ENCODE data around the gene DNAJC25. TPM values are rescaled to one million over a fixed set of nuclear protein-coding genes. Genes with fewer than 3 reads are reported as not detected.

The DNAJC25 gene
- total and polyA plus RNA-seq, 2 of the 13 experiments (the other 11 are each of a cell fraction or from before 2014, with no cell fraction given) = 5.7 to 10.2 TPM

GRCh38 chr9:111622626-111623025, 8.5 kb upstream of the DNAJC25 start (continued):
- no peak for TF ChIP-seq ZNF710 (CRISPR knock-in tag; IDR thresholded peaks at IDR 0.05; ENCODE audit: borderline replicate concordance)
- TF ChIP-seq ZNF772 (CRISPR knock-in tag; IDR thresholded peaks at IDR 0.05) = no peak
- TF ChIP-seq KDM5A (IDR thresholded peaks at IDR 0.05; ENCODE audit: borderline replicate concordance, low read length) = no peak
- no peak for TF ChIP-seq ZNF501 (CRISPR knock-in tag; IDR thresholded peaks at IDR 0.05)
- no peak for TF ChIP-seq ZNF746 (CRISPR knock-in tag; IDR thresholded peaks at IDR 0.05)
- TF ChIP-seq ATF7-NPFF (CRISPR knock-in tag; IDR thresholded peaks at IDR 0.05; ENCODE audit: low read depth) = no peak
- TF ChIP-seq KDM4B (CRISPR knock-in tag; IDR thresholded peaks at IDR 0.05) = no peak
- TF ChIP-seq SNAI1 (CRISPR knock-in tag; IDR thresholded peaks at IDR 0.05; ENCODE audit: borderline replicate concordance) = no peak
- TF ChIP-seq TEAD3 (CRISPR knock-in tag; optimal IDR thresholded peaks at IDR 0.05; ENCODE audit: borderline replicate concordance) = peak; percentile 66
- no peak for TF ChIP-seq ZNF382 (CRISPR knock-in tag; IDR thresholded peaks at IDR 0.05; ENCODE audit: borderline replicate concordance)
- TF ChIP-seq BATF2 (CRISPR knock-in tag; IDR thresholded peaks at IDR 0.05) = no peak
- no peak for TF ChIP-seq RARA (CRISPR knock-in tag; IDR thresholded peaks at IDR 0.05)
- no peak for TF ChIP-seq ZNF773 (CRISPR knock-in tag; IDR thresholded peaks at IDR 0.05; ENCODE audit: borderline replicate concordance)
- TF ChIP-seq ZBTB44 (CRISPR knock-in tag; IDR thresholded peaks at IDR 0.05) = no peak
- peak; percentile 61 for TF ChIP-seq CEBPG (CRISPR knock-in tag; IDR thresholded peaks at IDR 0.05)
- no peak for TF ChIP-seq TEF (CRISPR knock-in tag; IDR thresholded peaks at IDR 0.05)
- TF ChIP-seq MED13 (CRISPR knock-in tag; IDR thresholded peaks at IDR 0.05) = no peak
- no peak for TF ChIP-seq MTA1 (CRISPR knock-in tag; IDR thresholded peaks at IDR 0.05; ENCODE audit: borderline replicate concordance)
- TF ChIP-seq TP53 (CRISPR knock-in tag; conservative IDR thresholded peaks at IDR 0.05) = no peak
- TF ChIP-seq FOXP4 (CRISPR knock-in tag; IDR thresholded peaks at IDR 0.05) = no peak

Data from HepG2 (cell line).